Measurements from ENCODE around the gene SLBP.

- no peak for TF ChIP-seq TCF4 (CRISPR knock-in tag; IDR thresholded peaks at IDR 0.05; ENCODE audit: borderline replicate concordance)
- TF ChIP-seq ARNTL (CRISPR knock-in tag; IDR thresholded peaks at IDR 0.05; ENCODE audit: borderline replicate concordance, low read depth): no peak
- no peak for TF ChIP-seq PATZ1 (CRISPR knock-in tag; IDR thresholded peaks at IDR 0.05; ENCODE audit: borderline replicate concordance)
- no peak for TF ChIP-seq TSHZ2 (CRISPR knock-in tag; IDR thresholded peaks at IDR 0.05)
- no peak for TF ChIP-seq TOX (CRISPR knock-in tag; IDR thresholded peaks at IDR 0.05; ENCODE audit: borderline replicate concordance)
- no peak for TF ChIP-seq CSDC2 (CRISPR knock-in tag; IDR thresholded peaks at IDR 0.05)
- TF ChIP-seq RARB (CRISPR knock-in tag; IDR thresholded peaks at IDR 0.05): no peak
- no peak for TF ChIP-seq ZFP30 (CRISPR knock-in tag; IDR thresholded peaks at IDR 0.05)
- no peak for TF ChIP-seq PPARA (CRISPR knock-in tag; IDR thresholded peaks at IDR 0.05; ENCODE audit: borderline replicate concordance)
- no peak for TF ChIP-seq ESRRG (CRISPR knock-in tag; IDR thresholded peaks at IDR 0.05)
Observed at GRCh38 chr4:1712216-1713002, at the start of gene SLBP.
